Nucleus accumbens (tissue), 56 donors: Measurements from ENCODE around the gene SPRYD3.
A peak's percentile ranks its signal among the peaks of the same experiment; 100 is the strongest.

Source experiments
- DNase-seq, 56 donors: peaks; one replicate each; lab custom pipeline; 2025; lab: John Stamatoyannopoulos, UW

The SPRYD3 gene

GRCh38 chr12:53065470-53065869 is 13.7 kb downstream of the SPRYD3 start:
- DNase-seq: no peak

GRCh38 chr12:53064613-53065436 is 14.4 kb downstream of the SPRYD3 start:
- no peak for DNase-seq

DNA sequence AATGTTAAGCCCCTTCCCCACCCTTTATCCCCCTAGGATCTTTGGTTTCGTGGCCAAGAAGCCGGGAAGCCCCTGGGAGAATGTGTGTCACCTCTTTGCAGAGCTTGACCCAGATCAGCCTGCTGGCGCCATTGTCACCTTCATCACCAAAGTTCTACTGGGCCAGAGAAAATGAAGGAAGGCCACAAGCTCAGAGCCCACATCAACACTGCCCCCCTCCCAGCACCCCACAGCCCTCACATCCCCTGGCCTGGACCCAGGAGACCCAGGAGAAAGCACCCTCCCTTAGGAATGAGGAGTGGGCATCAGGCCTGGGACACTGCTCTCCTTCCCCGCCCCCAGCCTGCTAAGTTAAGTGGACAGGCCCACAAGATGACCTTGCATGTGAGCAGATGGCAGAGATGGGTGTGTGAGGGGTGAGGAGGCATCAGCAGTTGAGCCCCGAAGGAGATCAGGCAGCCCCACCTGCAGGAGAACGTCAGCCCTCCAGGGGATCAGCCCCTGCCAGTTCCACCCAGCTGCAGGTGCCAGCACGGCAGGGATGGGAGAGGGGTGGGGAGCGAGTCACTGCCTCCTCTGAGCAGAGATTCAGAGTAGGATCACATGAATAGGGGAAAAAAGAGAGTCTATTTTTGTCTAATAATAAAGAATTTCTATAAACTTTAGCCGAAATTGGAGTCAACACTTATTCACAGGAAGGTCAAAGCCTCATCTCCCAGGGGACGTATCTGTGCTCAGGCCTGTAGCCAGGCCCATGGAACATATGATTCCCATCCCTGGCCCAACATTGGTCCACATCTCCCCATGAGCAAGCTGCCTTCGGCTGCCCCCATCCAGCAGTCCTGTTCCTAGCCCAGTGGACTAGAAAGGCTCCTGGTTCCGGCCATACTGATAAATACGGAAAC is 15.2 kb downstream of the SPRYD3 start:
- DNase-seq: peak in 11 of 56 donors; percentile 30 to 68 (median 41)

- DNase-seq: no peak
These were observed 16.0 kb downstream of the SPRYD3 start for GRCh38 chr12:53062977-53063707.

GRCh38 chr12:53062011-53062961 is 16.9 kb downstream of the SPRYD3 start:
- no peak for DNase-seq

- no peak for DNase-seq
These were observed 17.7 kb downstream of the SPRYD3 start for GRCh38 chr12:53061404-53062010.

DNA sequence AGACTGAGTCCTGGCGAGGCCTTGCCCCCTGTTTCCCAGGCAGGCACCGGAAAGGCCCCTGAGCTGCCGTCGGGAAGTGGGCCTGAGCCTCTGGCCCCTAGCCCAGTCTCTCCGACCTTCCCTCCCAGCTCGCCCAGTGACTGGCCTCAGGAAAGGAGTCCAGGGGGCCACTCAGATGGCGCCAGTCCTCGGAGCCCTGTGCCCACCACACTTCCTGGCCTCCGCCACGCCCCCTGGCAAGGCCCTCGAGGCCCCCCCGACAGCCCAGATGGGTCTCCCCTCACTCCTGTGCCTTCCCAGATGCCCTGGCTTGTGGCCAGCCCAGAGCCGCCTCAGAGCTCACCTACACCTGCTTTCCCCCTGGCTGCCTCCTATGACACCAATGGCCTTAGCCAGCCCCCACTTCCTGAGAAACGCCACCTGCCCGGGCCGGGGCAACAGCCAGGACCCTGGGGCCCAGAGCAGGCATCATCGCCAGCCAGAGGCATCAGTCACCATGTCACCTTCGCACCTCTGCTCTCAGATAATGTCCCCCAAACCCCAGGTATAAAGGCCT is 18.4 kb downstream of the SPRYD3 start:
- DNase-seq: no peak

DNA sequence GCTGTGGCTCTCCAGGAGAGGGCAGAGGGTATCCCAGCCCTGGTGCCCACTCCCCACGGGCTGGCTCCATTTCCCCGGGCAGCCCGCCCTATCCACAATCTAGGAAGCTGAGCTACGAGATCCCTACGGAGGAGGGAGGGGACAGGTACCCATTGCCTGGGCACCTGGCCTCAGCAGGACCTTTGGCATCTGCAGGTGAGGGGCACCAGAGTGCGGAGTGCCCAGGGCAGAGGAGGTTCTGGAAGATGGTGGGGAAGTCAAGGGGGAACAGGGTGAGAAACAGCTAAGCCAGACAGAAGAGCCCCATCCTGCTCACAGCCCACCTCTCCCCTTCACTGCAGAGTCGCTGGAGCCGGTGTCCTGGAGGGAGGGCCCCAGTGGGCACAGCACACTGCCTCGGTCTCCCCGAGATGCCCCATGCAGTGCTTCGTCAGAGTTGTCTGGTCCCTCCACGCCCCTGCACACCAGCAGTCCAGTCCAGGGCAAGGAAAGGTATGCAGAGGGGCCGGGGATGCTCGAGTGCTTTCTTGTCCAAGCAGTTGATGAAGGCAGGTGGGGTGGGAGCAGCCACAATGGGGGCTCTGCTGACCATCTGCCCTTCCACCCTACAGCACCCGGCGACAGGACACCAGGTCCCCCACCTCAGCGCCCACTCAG is 19.0 kb downstream of the SPRYD3 start:
- no peak for DNase-seq

GRCh38 chr12:53059434-53060063 is 19.6 kb downstream of the SPRYD3 start:
- no peak for DNase-seq

DNA sequence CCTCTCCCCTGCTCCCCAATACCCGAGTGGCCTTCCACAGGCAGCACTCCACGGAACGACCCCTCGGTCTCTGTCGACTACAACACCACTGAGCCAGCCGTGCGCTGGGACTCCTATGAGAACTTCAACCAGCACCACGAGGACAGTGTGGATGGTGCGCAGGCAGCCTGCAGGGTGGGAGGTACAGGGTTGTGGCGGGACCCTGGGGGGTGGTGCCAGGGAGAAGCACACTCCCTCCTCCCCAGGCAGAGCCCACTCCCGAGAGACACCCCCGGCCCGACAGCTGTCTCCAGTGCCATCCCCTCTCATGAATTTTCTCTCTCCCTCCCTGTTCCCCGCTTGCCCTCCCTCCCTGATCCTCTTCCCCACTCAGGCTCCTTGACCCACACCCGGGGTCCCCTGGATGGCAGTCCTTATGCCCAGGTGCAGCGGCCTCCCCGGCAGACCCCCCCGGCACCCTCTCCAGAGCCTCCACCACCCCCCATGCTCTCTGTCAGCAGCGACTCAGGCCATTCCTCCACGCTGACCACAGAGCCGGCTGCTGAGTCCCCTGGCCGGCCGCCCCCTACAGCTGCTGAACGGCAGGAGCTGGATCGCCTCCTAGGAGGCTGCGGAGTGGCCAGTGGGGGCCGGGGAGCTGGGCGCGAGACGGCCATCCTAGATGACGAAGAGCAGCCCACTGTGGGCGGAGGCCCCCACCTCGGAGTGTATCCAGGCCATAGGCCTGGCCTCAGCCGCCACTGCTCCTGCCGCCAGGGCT is 20.3 kb downstream of the SPRYD3 start:
- DNase-seq: no peak

DNA sequence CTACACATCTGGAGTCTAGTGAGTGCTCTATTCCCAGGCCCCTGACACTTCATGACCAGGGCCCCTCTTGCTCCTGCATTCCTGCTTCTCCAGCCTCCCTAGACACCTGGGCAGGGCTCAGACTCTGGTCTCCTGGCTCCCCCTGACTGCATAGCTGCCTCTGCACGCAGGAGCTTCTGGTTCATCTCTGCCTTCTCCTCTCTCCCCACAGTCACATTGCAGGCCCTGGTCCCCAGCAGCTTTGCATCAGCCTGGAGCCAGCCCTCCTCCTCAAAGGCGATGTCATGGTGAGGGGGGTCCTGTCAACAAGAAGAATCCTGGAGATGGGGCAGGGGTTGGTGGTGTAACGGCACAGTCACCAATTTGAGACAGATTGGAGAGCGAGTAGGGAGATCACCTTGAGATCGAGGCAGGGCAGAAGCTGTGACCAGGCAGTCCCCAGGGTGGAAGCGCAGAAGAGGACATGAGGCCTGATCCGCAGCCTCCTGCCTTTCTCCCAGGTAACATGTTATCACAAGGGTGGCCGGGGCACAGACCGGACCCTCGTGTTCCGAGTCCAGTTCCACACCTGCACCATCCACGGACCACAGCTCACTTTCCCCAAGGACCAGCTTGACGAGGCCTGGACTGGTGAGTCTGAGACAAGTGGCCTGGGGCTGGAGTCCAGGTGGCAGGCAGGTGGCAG is 21.2 kb downstream of the SPRYD3 start:
- no peak for DNase-seq

GRCh38 chr12:53056901-53057300 is 22.3 kb downstream of the SPRYD3 start:
- DNase-seq: no peak

- no peak for DNase-seq
These were observed 22.9 kb downstream of the SPRYD3 start for GRCh38 chr12:53056296-53056695.

DNA sequence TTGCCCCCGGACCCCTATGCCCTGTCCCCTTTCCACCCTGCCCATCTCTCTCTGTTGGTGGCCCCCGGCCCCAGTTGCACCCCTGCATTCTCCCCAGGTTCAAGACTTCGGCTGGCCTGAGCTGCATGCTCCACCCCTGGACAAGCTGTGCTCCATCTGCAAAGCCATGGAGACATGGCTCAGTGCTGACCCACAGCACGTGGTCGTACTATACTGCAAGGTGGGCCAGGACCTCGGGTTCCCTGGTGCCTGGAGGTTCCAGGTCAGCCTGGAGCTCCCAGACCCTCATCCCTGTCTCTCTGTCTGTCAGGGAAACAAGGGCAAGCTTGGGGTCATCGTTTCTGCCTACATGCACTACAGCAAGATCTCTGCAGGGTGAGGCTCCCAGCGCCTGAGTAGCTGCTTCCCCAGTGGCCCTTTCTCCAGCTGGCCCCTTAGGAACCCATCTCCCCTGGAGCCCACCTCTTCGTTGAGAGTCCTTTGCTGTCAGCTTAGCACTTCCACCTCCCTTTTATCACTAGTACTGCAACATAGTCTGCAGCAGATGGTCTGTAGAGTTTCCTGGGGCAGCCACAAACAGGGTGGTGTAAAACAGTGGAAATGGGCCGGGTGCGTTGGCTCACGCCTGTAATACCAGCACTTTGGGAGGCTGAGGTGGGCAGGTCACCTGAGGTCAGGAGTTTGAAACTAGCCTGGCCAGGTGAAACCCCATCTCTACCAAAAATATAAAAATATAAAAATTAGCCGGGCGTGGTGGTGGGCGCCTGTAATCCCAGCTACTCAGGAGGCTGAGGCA is 23.5 kb downstream of the SPRYD3 start:
- DNase-seq: no peak

- peak; percentile 67 to 98 (median 94) for DNase-seq
These were observed 24.9 kb downstream of the SPRYD3 start for GRCh38 chr12:53054112-53054878.
